Adrenal gland (tissue), 12 donors: ENCODE results near the gene ADAMTS19. TPM values are rescaled to one million over a fixed set of nuclear protein-coding genes. Genes with fewer than 3 reads are reported as not detected.

Source experiments
- DNase-seq, 7 donors: peaks; one replicate each; pipeline ENCODE4 v3.0.0-alpha.2; 2019 to 2020
- H3K27ac ChIP-seq, 5 donors: fragments of 200-600 bp; sonication (generic) in 4 of 5; 1 replicate in 3 of 5; 2 replicates in 2 of 5; pipeline versions ENCODE4 v1.5.1 to v1.8.0; 2016 to 2020; ENCODE audit warnings: mild to moderate bottlenecking in 1 of 5
- H3K27me3 ChIP-seq: fragments of 200-600 bp; 2 replicates; pipeline ENCODE4 v1.8.0; 2021
- H3K36me3 ChIP-seq, 2 donors: fragments of 200-600 bp; replicated peaks in 1 of 2; 1 replicate in 1 of 2; 2 replicates in 1 of 2; pipeline versions ENCODE4 v1.5.1 to v1.8.0; 2018 to 2022
- H3K4me1 ChIP-seq, 2 donors: fragments of 200-600 bp; replicated peaks in 1 of 2; 1 replicate in 1 of 2; 2 replicates in 1 of 2; pipeline versions ENCODE4 v1.5.1 to v1.8.0; 2018 to 2021
- H3K4me3 ChIP-seq, 4 donors: fragments of 200-600 bp; sonication (generic) in 3 of 4; one replicate each; pipeline ENCODE4 v1.5.1; 2016 to 2018
- H3K9me3 ChIP-seq, 3 donors: fragments of 200-600 bp; sonication (generic) in 1 of 3; replicated peaks in 1 of 3; 1 replicate in 2 of 3; 2 replicates in 1 of 3; pipeline versions ENCODE4 v1.5.1 to v1.8.0; 2016 to 2021
- POLR2A ChIP-seq, 2 donors: fragments of 450-650 bp; IDR thresholded peaks; one replicate each; pipeline ENCODE4 v1.6.1; 2017; ENCODE audit warnings: antibody characterized with exemption in 2 of 2, mild to moderate bottlenecking in 2 of 2, moderate library complexity in 1 of 2
- WGBS, 4 donors: extraction: QIAGEN DNeasy Blood & Tissue Kit in 2 of 4; methylation state at CpG; one replicate each; pipeline versions ENCODE4 v1.1.5 to v1.1.7; 2013 to 2017; 5-methylcytosine and 5-hydroxymethylcytosine counted together
- intact Hi-C, 2 donors: fragments of 100-400 bp; cut with DNase I; formaldehyde crosslinking; loops; one replicate each; pipeline versions ENCODE4 v1.14.1 to v1.15.0; 2022 to 2023
- polyA plus RNA-seq, 3 donors: library from polyadenylated mRNA; stranded (reverse); fragments of 200-250 nt in 2 of 3; fragments of 350-450 nt in 1 of 3; fragmentation: Illumina TruSeq in 1 of 3; extraction: RNeasy Lipid Tissue Mini Kit (QIAGEN cat#74804) in 1 of 3; gene quantifications; one replicate each; pipeline ENCODE4 v1.2.3, GENCODE V29; 2013 to 2014
- total RNA-seq, 9 donors: library from RNA; depleted of rRNA in 4 of 9; stranded (reverse); fragments of >200 nt in 4 of 9; fragments of 120-200 nt in 1 of 9; fragmentation: NEBNext Ultra II Directional in 1 of 9; extraction: Animal tissue kit (Norgen Biotek cat#: 25700) in 1 of 9; gene quantifications; one replicate each; pipeline versions ENCODE4 v1.1.0 to v1.2.4, GENCODE V29; 2013 to 2023
- TF ChIP-seq, protein P1 (sequence below), 6 experiments: fragments of 450-650 bp in 4 of 6; fragments of 200-600 bp in 2 of 6; sonication (generic) in 1 of 6; IDR thresholded peaks; 1 replicate in 5 of 6; 2 replicates in 1 of 6; pipeline versions ENCODE4 v1.5.1 to v1.8.0; 2016 to 2021; ENCODE audit warnings: antibody characterized with exemption in 6 of 6, mild to moderate bottlenecking in 2 of 6, moderate library complexity in 1 of 6
- donor health status: healthy with polysubstance abuse.
- donor health status: Bipolar disorder and iron deficiency.
- donor health status: DM: yes; HTN: yes; CAD: no.
- donor health status: DM: no; HTN: no; CAD: no.
- donor health status: DM: no; HTN: no; CAD: no.
- donor health status: DM: yes; HTN: yes; CAD: no.

The ADAMTS19 gene
- total and polyA plus RNA-seq, 12 donors = 0.14 to 32.9 (median 0.91) TPM; not detected in 3

DNA sequence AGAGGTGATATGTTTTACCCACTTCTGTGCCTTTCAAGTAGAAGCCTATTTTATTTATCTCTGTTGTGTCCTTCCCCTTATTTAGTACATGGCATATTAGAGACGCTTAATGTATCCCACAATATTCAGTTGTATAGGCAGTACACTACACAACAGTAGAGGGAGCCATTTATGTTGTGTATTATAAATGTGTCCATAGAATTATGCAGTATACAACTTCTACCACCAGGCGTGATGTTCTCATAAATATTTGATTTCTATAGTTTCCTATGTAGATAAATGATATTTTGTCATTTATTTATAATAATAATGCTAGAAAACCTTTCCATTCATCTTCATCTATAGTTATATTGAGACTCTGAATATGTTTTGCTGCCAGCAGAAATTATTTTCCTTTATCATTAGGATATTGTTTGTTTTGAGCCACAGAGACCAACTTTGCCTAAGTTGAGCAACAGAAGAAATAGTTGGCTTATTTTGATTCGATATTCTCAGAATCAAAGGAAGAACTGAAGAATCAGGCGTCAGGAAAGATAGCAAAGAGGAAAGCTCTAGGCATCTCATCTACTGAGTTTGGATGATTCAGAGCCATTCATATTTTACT is 81.7 kb downstream of the ADAMTS19 start:
- TF ChIP-seq POLR2A (IDR thresholded peaks at IDR 0.05) = no peak
- TF ChIP-seq, protein P1, sequence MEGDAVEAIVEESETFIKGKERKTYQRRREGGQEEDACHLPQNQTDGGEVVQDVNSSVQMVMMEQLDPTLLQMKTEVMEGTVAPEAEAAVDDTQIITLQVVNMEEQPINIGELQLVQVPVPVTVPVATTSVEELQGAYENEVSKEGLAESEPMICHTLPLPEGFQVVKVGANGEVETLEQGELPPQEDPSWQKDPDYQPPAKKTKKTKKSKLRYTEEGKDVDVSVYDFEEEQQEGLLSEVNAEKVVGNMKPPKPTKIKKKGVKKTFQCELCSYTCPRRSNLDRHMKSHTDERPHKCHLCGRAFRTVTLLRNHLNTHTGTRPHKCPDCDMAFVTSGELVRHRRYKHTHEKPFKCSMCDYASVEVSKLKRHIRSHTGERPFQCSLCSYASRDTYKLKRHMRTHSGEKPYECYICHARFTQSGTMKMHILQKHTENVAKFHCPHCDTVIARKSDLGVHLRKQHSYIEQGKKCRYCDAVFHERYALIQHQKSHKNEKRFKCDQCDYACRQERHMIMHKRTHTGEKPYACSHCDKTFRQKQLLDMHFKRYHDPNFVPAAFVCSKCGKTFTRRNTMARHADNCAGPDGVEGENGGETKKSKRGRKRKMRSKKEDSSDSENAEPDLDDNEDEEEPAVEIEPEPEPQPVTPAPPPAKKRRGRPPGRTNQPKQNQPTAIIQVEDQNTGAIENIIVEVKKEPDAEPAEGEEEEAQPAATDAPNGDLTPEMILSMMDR (IDR thresholded peaks at IDR 0.05) = no peak
- no peaks in the 10 kb centered on the region for H3K4me1 ChIP-seq
- no peaks in the 10 kb centered on the region for H3K9me3 ChIP-seq
- no peak for DNase-seq
- no peak overlapping the region for H3K27ac ChIP-seq
- intact Hi-C loops = no loop called here
- H3K36me3 ChIP-seq = no peaks in the 10 kb centered on the region
- H3K27me3 ChIP-seq = no peaks in the 10 kb centered on the region
- WGBS, 4 donors = 76 to 86% (median 78%) methylated on average over 4 of the region's 4 CpGs
- no peak overlapping the region for H3K4me3 ChIP-seq

DNA sequence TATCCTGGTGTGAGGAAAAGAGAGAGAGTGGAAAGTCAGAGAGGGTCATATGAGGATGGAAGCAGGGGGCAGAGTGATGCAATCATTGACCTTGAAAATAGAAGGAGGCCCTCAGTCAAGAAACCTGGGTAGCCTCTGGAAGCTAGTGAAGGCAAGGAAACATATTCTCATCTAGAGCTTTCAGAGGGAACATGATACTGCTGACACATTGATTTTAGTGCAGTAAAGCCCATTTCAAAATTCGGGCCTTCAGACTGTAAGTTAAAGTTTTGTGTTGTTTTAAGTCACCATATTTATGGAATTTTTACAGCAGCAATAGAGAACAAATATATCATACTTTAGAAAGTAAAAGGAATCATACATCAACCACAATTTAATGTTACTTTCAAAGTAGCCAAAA is 87.0 kb downstream of the ADAMTS19 start:
- no peaks in the 10 kb centered on the region for H3K36me3 ChIP-seq
- TF ChIP-seq, protein P1 (IDR thresholded peaks at IDR 0.05) = no peak
- no peak for TF ChIP-seq POLR2A (IDR thresholded peaks at IDR 0.05)
- intact Hi-C loops = no loop called here
- H3K27me3 ChIP-seq = no peaks in the 10 kb centered on the region
- H3K4me1 ChIP-seq = no peaks in the 10 kb centered on the region
- WGBS, 4 donors = 61 to 84% (median 76%) methylated on average over 1 of the region's 1 CpG
- no peak overlapping the region for H3K27ac ChIP-seq
- no peaks in the 10 kb centered on the region for H3K9me3 ChIP-seq
- H3K4me3 ChIP-seq = no peak overlapping the region
- DNase-seq = no peak

DNA sequence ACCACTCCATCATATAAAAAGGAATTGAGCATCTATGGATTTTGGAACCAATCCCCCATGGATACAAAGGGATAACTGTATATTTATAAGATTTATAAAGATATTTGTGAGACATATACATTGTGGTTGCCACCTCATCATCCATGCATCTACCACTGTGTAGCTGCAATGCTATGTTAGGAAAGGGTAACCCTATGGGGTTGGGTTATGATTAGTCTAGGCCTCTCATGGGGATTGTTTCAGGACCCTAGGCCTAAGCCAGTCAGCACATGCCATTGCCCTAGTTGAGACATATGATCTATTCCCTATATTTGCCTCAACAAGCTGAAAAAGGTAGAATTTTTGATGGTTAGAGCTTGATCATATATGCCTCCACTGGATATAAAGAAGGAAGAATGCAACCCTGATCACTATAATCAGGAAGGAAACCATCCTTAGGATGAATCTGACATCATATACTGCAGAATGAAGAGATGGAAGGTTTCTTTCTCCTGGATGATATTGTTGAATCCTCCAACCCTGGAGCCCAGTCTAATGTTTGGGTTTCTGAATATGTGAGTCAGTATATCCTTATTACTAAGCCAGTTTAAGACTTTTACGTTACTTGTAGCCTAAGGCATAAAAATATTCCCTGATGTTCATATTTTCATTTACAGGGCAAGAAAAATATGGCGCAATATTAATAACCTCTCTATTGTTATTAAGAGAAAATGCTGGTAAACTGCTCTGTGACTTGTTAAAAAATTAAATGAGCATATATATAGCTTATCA is 94.2 kb downstream of the ADAMTS19 start:
- TF ChIP-seq POLR2A (IDR thresholded peaks at IDR 0.05) = no peak
- TF ChIP-seq, protein P1 (IDR thresholded peaks at IDR 0.05) = no peak
- intact Hi-C loops = no loop called here
- H3K4me3 ChIP-seq = no peak overlapping the region
- no peak for DNase-seq
- H3K27ac ChIP-seq = no peak overlapping the region
- H3K9me3 ChIP-seq = no peaks in the 10 kb centered on the region
- H3K27me3 ChIP-seq = no peaks in the 10 kb centered on the region
- WGBS, 4 donors = 81 to 91% (median 87%) methylated on average over 2 of the region's 2 CpGs
- H3K4me1 ChIP-seq = no peaks in the 10 kb centered on the region
- no peaks in the 10 kb centered on the region for H3K36me3 ChIP-seq

DNA sequence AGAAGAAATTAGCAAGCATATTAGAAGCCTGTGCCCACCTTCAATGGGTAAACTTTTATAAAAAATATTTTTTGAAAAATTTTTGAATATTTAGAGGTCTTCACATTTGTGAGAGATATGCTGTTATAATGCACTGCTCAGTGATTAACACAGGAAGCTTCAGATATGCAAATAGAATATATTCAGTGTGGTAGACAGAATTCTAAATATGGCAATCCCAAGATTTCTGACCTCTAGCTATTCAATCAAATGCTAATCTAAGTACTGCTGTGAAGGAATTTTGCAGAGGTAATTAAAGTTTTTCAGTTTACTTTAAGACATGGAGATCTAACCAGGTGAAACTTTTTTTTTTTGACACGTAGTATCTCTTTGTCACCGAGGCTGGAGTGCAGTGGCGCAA is 103.5 kb downstream of the ADAMTS19 start:
- Histone ChIP-seq H3K27me3 (no peaks in the 10 kb centered on the region), H3K4me3 (no peak overlapping the region), H3K4me1 (no peaks in the 10 kb centered on the region), H3K36me3 (no peaks in the 10 kb centered on the region), H3K27ac (no peak overlapping the region), H3K9me3 (no peaks in the 10 kb centered on the region)
- 81 to 91% (median 89%) methylated on average over 3 of the region's 3 CpGs for WGBS, 4 donors
- intact Hi-C loops = no loop called here
- DNase-seq = no peak
- no peak for TF ChIP-seq POLR2A (IDR thresholded peaks at IDR 0.05)
- TF ChIP-seq, protein P1 (IDR thresholded peaks at IDR 0.05) = no peak
